ENCODE results near the gene HRK.
"Not testable (repeated sequence)": the region's sequence is repeated elsewhere in the genome, so short reads cannot be mapped to it uniquely, and the experiment has no call there.

HRK gene

GRCh38 chr12:116818341-116818856, 62.8 kb downstream of the HRK start:
- peak; percentile 9 for DNase-seq

DNA sequence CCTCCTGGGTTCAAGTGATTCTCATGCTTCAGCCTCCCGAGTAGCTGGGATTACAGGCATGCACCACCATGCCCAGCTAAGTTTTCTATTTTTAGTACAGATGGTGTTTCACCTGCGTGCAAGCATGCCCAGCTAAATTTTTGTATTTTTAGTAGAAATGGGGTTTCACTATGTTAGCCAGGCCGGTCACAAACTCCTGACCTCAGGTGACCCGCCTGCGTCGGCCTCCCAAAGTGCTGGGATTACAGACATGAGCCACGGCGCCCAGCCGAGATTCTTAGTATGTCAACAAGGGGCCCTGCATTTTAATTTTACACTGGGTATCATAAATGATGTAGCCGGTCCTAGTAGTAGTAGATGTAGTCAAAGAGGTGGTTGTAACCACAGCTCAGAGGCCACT, 66.5 kb downstream of the HRK start:
- not testable (repeated sequence) for DNase-seq

GRCh38 chr12:116813271-116814041, 67.8 kb downstream of the HRK start:
- DNase-seq, result no peak

GRCh38 chr12:116812238-116812637, 69.0 kb downstream of the HRK start:
- no peak for DNase-seq

DNA sequence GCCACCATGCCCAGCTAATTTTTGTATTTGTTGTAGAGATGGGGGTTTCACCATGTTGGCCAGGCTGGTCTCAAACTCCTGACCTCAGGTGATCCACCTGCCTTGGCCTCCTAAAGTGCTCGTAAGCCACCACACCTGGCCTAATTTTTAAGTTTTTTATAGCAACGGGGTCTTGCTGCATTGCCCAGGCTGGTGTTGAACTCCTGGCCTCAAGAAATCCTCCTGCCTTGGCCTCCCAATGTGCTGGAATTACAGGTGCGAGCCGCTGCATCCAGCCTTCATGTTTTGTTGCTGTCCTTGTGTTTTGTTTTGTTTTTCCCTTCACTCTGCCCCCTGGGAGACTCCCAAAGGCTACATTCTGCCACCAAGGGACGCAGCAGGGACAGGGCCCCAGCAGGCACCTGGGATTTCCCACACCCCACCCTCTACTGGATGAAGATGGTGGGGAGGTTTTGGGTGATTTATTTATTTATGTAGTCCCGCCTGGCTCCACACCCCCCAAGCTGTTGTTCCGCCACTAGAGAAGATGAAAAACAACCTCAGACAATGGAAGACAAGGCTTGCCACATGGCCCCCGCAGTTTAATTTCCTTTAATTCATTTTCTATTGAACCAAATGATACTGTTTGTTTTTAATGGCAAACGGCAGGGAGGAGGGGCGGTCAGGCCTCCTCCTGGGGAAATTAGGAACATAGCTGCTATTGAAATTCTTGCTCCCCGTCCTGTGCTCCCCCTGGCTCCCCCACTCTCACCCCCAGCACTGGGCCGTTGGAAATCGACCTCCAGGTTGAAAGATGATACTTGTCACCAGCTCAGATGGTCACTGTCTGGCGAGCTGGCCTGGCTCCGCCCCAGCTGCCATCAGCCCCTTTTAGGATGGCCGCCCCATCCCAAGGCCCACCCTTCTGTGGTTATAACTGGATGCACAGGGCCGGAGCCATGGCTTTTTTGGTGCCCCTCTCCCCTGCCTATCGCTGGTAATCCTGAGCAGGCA, 72.8 kb downstream of the HRK start:
- DNase-seq, result no peak

- DNase-seq, result no peak
These were observed 73.7 kb downstream of the HRK start for GRCh38 chr12:116807546-116807945.

DNA sequence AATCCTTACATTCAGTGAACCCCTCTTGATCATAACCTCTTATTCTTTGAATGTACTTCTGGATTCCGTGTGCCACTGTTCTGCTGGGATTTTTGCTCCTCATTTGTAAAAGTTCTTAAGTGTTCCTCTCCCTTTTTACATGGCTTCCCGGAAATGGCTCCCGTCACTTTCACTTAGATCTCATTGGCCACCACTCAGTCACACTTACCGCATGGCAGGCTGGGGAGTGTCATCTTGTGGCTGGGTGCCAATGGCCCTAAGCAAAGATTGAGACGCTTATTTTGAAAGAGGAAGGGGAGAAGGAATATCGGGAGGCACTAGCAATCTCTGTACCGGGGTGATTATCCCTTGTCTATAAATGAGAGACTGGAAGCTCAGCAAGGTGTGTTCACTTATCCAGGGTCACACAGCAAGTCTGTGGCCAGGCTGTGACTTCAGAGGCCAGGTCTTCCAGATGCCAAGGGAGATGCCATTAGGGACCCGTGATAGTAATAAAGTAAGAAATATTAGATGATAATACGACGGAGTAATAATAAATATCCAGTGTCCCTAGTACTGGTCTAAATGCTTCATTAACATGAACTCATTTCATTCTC, 74.3 kb downstream of the HRK start:
- DNase-seq, result no peak

Measured in fibroblast of skin of abdomen (primary cell).